Measurements from ENCODE around the gene ZNF19.

Gene ZNF19

DNA sequence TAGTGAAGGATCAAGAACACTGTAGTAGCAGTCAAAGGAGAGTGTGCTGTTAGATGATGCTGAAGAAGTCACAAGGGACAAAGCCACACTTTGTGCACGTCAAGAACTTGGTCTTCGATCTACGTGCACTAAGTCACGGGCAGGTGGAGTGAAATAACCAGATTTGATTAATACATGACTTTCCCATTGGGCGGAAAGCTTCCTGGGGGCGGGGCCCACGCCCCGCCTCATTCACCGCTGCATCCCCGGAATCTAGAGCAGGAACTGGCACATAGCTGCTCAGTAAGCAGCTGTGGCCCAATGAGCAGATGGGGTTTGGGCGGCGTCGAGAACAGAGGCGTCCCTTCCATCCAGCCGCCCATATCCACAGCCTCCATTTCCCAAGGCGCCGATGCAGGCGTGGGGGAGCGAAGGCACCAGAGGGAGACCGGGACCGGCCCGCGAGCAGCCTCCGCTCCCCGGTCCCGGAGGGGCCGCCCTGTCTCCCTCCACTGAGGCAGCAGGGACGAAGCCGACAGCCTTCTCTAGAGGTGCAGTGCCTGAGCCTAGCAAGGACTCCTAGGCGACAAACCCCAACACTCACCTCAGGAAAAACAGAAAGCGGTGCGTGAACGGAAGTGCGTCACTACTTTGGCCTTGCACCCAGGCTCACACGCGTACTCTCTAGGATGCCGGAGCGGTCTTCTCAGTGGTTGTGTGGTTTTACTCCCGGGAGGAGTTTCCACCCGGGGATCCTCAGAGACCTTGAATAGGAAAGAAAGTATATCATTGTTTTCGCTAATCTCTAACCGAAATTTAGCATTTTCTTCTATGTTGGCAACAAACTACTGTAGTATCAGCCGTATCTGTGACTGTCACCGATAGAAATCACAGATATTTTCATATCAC, 4.9 kb downstream of the ZNF19 start:
- peak; percentile 94 for DNase-seq

DNA sequence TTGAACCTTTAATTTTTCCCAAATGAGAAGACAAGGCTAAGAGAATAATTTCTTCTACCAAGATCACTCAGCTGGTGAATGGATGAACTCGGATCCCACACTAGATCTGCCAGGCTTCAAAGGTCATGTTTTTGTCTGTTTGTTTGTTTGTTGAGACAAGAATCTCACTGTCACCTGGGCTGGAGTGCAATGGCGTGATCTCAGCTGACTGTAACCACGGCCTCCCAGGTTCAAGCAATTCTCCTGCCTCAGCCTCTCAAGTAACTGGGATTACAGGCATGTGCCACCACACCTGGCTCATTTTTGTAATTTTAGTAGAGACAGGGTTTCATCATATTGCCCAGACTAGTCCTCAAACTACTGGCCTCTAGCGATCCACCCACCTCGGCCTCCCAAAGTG, 6.6 kb downstream of the ZNF19 start:
- DNase-seq: no peak

DNA sequence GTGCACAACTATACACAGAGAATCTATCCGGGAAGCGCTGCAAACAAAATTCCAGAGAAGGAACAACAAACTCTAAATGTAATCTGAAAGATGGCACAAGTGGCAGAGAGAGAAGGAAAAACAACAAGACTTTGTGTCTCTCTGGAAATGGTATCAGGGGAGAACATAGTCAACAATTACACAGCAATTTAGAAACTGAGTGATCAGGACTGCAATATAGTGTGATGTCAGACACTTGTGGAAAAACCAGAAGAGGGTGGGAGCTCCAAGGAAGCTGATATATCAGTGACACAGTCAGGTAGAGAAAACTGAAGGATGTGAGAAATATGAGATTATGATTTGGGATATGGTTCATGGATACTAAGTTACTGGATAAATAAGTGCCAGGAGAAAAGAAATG, 8.2 kb downstream of the ZNF19 start:
- no peak for DNase-seq

DNA sequence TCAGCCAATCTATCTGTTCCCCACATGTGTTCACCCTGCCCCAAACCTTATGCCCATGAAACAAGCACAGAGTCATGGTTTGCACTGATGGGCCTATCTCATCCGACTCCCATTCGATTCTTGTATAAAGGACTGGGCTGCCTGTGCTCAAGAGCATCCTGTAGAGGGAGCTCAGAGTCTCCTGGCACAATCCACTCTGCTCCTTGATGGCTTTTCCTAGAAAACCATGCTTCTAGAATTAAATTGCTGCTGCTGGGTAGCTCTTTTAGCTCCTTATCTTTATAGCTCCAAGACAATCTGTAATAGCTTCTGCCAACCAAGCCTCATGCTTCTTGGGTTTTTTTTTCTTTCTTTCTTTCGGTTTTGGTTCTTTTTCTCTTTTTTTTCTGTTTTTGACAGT, 9.7 kb downstream of the ZNF19 start:
- peak; percentile 75 for DNase-seq

DNA sequence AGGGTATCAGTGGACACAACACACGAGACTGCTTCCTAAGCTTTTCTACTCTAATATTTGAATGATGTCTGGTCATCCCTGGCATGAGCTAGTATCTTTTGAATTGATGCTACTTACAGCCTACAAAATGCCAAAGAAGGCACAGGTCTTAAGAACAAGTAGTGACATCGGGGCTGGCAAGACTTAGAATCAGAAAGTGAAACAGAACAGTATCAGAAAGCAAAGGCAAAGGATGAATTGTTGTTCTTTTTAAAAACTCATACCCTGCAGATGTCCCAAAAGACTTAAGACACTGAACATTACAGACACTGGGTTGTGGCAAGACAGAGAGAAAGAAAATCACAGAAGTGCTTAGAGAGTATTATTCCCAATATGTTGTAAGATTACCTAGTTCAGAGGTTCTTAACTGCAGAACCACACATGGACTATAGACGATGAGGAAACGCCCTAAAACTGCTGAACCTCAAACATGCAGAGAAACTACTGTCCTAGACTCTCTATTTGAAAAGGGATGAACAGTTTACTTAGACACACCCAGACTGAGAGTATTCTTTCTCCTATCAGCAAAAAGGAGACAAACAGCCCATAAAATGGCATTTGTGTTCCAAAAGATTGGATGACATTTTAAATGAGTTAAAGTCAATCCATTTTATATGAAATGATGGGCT, 12.5 kb downstream of the ZNF19 start:
- no peak for DNase-seq

DNA sequence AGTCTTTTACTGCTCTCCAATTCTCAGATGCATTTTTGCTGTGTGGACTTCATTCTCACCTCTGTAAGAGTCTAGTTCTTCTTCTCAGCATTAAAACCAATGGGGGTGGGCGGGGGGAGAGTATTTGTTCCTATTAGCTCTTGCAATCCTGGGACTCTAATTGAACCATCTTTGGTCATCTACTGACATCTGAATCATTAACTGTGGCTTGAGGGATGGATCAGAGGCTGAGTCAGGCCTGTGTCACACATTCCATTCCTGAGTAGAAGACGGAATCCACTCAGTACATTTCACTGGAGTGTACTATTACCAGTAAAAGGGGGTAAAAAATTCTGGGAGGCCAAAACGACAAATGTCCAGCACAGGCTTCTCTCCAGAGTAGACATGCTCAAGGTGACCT, 14.3 kb downstream of the ZNF19 start:
- DNase-seq: no peak

DNA sequence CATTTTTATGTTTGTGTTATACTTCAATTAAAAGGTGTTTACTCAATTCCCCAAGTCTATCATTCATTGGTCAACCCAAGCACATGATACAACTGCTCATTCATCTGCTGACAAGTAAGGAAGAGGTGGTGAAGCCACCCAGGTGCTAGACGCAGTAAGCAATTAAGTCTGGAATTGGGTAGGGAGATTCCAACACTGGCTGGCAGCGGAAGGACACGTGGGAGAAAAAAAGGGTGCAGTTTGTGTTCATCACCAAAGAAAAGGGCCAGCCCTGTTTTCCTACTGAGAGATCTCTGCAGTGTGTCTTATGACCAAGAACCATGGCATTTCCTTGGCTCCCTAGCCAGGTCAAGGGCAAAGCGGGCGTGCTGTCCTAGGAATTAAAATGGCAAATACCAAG, 15.2 kb downstream of the ZNF19 start:
- DNase-seq: no peak

DNA sequence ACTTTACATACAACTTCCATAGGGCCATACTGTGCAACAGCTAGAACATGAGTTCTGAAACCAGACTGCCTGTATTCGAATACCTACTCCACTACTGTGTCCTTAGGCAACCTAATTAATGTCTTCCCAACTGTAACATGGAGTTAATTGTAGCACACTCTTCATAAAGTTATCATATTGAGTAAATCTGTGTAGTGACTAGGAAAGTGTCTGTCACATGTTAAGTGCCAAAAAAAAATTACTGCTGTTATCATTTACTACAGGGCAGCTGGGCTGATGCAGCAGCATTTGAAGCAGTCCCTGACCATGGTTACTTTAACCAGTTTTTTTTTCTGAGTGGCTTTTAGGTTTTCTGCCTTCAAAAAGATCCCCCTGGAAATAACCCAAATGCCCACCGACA, 16.2 kb downstream of the ZNF19 start:
- DNase-seq: no peak

DNA sequence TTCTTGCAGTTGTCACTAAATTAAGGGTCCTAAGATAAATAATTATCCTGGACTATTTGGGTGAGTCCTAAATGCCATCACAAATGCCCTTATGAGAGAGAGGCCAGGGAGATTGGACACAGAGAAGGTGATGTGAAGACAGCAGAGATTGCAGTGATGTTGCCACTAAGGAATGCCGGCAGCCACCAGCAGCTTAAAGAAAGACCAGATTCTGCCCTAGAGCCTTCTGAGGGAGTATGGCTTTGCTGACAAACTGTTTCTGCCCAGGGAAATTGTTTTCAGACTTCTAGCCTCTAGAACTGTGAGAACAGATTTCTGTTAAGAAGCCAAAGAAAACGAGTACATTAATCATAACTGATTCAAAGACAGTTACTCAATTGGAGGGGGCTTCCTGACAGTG, 17.1 kb downstream of the ZNF19 start:
- no peak for DNase-seq

DNA sequence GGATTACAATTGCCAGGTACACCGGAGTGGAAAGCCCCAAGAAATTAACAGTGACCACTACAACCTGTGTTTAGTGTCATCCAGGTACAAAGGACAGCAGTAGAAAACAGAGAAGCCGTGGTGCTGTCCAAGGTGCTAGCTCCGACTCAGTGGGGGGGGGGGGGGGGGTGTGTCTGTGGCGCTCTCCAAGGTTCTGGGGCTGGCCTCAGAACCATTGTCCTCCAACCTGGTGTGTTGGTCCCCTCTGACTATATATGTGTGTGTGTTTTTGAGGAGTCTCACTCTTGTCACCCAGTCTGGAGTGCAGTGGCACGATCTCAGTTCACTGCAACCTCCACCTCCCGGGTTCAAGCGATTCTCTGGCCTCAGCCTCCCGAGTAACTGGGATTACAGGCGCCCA, 21.3 kb downstream of the ZNF19 start:
- peak; percentile 6 for DNase-seq

DNA sequence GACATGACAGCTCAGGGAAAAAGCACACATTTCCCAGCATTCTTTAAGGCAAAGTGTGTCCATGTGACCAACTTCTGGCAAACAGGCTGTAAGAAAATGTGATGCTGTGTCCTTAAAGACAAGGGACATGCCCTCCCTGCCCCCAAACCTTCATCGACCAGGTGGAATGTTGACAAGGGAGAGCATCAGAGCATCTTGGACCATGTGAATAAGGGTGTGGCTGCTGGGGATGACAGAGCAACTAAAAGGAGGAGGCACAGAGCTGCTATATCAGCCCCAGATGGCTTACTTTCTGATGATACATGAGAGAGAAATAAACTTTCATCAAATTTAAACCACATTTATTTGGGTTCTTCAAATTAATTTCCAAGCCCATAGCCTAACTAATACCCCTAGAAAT, 24.9 kb downstream of the ZNF19 start:
- DNase-seq: no peak

DNA sequence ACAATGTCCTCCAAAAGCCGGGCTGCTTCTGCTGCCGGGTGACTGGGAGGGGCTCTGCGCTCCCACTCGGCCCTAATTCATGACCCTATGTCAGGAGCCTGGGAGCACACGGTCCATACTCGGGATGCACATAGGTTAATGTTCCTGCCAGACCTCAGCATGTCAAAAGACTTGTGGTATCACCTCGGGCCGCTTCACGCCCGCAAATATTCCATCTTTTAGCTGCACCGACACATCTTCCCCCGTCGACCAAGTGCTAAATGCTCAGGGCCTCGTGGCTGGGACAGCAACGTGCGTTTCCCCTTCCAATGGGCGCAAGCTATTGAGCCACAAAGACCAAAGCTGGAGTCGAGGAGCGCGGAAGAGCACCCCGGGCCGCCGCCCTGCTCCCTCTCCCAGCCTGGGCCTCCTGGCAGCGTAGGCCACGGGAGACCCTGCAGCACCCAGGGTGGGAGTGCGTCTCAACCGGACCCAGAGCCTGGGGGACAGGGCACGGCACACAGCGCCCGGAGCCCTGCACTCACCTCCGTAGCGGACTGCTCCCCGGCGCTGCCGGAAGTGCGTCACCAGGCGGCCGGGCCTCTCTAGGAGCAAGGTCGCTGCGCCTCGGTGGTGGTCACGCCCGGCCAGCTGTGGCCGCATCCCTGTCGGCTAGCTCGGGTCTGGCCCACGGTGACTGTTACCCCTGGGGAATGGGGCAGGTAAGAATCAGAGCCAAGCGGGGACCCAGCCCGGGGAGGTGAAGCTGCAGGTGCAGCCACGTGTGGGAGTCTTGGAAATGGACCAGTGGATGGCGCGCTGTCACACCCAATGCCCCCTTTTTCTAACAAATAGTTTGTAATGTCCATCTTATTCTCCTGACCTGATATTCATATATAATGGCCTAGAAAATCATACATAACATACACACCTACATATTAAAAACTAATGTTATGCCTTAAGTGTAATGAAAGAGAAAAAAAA, 27.2 kb downstream of the ZNF19 start, which contains the start of gene ZNF23:
Gene ZNF23 (minus strand): TSS at position 562 of the 963 bp plus-strand sequence. CDS start 5,451 bp downstream, outside the sequence.
- peak; percentile 85 for DNase-seq

DNA sequence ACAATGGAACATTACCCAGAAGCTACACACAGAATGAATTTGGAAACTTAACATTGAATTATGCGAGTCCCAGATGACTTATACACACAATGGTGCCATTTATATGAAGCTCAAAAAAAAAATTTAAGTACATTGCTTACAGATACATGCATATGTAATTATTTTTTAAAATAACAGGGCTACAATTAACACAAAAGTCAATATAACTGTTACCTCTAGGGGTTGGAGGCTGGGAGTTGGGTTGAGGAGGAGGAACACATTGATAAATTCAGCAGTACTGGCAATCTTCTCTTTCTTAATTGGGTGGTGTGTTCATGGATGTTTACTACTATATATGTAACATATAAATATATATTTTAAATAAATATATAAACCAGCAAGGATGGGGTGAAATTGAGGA, 28.2 kb downstream of the ZNF19 start:
- DNase-seq: no peak

DNA sequence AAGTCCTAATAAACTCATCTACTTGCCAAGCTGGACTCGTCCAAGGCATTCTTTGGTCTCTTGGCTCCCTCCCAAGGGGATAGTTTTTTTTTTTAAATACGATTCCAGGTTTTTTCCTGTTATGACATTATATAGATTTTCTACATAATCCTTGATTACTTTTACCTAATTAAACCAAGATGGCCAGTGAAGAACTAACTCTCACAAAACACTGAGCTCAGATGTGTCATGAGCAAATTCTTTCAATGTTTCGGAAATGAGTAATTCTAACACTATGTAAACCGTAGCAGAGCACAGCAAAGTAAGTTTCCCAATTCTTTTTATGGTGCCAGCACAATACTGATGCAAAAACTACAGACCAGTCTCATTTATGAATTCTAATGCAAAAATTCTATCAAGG, 28.9 kb downstream of the ZNF19 start:
- no peak for DNase-seq

DNA sequence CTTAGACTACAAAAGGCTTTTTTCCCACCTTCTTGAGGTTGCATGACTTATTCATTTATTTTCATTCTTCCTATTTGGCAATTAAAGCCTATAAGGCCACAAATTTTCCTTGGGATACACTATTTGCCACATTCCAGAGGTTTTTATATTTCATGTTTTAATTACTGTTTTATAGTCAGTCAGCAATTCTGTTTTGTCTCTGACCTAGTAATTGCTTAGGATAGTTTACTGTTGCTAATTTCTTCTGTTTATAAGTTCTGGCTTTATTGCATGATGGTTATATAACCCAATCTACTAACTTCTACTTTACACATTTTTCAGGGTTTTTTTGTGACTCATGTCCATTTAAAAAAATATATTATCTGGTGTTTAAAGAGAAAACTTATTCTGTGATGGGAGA, 29.6 kb downstream of the ZNF19 start:
- no peak for DNase-seq

DNA sequence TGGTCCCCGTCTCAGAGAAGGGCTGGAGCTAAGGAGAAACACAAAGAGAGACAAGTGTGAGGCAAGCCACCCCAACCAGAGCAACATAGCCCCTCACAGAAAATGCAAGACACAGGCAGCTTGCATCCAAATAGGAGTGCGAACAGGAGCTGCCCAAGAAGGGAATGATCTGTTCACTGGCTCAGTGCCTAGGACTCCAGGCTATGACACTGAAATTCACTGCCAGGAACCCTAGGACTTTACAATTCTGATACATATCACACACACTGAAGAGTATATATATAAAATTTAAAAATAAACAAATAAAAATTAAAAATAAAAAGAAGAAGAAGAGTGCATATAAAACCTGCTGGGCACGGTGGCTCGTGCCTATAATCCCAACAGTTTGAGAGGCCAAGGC, 32.3 kb downstream of the ZNF19 start:
- no peak for DNase-seq

DNA sequence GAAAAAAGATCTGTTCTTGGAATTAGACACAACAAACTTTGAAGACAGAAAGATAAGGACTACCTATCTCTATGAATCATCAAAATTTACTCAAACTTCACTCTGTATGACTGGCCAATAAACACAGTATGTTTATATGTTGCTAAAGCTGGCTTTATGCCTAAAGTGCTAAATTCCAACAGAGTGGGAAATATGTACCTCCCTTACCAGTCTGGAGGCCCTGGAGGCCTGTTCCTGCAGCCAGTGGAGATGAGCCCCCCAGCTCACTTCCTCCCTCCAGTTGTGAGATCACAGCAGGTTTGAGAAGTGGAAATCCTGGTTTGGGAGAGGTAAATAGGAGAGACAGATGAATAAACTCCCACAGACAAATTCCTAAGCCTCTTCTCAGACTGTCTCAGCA, 36.1 kb downstream of the ZNF19 start:
- DNase-seq: no peak

DNA sequence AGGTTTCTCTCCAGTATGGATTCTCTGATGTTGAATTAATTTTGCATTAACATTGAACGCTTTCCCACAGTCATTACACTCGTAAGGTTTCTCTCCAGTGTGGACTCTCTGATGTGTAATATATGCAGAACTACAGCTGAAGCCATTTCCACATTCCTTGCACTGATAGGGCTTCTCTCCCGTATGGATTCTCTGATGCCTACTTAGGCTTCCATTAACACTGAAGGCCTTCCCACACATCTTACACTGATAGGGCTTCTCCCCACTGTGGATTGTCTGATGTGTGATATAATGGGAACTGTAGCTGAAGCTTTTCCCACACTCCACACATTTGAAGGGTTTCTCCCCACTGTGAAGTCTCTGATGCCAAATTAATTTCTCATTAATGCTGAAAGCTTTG, 40.1 kb downstream of the ZNF19 start:
- DNase-seq: no peak

DNA sequence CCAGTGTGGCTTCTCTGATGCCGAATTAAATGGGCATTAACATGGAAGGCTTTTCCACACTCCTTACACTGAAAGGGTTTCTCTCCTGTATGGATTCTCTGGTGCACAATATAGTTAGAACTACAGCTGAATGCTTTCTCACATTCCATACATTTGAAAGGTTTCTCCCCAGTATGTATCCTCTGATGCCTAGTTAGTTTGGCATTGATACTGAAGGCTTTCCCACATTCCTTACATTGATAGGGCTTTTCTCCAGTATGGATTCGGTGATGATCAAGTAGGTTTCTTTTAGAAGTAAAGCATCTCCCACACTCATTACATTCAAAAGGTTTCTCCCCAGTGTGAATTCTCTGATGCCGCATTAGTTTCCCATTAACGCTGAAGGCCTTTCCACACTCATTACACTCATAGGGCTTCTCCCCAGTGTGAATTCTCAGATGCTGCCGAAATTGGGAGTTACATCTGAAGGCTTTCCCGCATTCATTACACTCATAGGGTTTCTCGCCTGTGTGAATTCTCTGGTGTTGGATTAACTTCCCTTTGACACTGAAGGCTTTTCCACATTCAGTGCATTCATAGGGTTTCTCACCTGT, 40.8 kb downstream of the ZNF19 start:
- no peak for DNase-seq

DNA sequence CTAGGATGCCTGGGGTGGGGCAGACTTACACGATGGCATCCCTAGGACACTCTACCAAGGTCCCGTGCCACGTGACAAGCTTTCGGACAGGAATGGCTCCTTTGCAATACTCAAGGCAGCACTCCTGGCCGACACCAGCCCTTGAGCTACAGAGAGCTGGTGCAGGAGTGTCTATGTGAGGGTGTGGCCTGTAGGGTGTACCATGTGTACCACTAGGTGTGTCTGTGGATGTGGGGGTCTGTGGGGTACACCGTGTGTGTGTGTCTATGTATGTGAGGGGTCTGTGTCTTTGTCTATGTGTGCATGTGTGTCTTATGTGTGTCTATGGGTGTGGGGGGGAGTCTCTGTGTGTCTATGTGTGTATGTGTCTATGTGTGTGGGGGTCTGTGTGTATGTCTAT, 45.4 kb downstream of the ZNF19 start:
- no peak for DNase-seq

DNA sequence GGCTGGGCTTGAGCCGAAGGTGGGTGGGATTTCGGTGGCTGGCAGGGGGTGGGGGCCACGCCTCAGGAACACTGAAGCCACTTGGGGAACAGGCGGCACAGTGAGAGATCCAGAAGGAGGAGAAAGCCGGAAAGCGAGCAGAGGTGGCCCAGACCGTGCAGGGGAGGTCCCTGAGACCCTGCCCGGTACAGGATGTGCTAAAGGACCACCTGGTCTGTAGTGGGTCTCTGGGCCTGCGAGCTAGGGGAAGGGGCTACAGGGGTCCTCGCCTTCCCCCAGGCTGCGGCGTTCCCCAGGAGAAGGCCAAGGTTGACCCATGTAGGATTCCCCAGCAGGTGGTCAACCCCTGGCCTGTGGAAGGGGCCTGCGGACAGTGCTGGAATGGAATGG, 47.1 kb downstream of the ZNF19 start, which contains the start of gene TLE7:
Gene TLE7 (minus strand): TSS at position 4 of the 390 bp plus-strand sequence. CDS start 8,730 bp downstream, outside the sequence.
- DNase-seq: no peak

DNA sequence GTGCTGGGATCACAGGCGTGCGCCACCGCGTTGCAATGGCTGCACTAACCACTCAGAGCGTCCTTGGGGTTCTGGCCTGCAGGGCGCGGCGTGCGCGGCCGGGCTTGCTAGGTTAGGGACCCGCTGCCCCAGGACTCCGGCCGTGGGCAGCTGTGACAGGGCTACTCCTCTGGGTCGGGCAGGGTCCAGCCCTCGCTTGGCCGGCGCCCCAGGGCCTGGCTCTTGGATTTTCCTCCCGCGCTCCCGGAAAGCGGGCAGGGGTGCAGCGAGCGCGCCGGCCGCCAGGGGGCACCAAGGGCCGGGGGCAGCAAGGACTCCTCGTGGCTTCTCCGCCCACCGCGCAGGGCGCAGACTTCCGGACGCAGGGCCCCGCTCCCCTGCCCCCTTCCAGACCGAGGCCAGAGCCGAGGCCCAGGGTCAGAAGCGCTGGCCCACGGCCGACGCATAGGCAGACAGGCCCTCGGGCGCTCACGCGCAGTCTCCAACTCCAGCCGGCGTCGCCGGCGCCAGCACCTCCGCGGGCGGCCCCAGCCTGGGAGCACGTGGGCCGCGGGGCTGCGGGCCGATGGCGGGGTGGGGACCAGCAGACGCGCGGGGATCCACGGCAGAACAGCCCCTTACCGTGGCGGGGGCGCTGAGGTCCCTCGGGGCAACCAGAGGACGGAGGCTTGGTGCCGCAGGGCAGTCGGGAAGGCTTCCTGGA, 47.6 kb downstream of the ZNF19 start:
- no peak for DNase-seq
